Lower lobe of right lung (tissue), 2 donors: Measurements from ENCODE around the gene CACNG6. TPM values are rescaled to one million over a fixed set of nuclear protein-coding genes. Genes with fewer than 3 reads are reported as not detected.
A peak's percentile ranks its signal among the peaks of the same experiment; 100 is the strongest.

Source experiments
- ATAC-seq, 2 donors: fragments of 200-7000 bp; cut with Tn5 transposase; one replicate each; pipeline ENCODE4 v1.9.1; 2020 to 2022; ENCODE audit warnings: mild to moderate bottlenecking in 2 of 2, moderate library complexity in 2 of 2
- DNase-seq: peaks from one replicate; pipeline ENCODE4 v3.0.0-alpha.2; 2020
- H3K27ac ChIP-seq: fragments of 200-600 bp; one replicate; pipeline ENCODE4 v1.8.0; 2022
- H3K27me3 ChIP-seq: fragments of 200-600 bp; one replicate; pipeline ENCODE4 v1.8.0; 2022; ENCODE audit warnings: low read depth
- H3K36me3 ChIP-seq: fragments of 200-600 bp; one replicate; pipeline ENCODE4 v1.8.0; 2022; ENCODE audit warnings: mild to moderate bottlenecking
- H3K4me1 ChIP-seq: fragments of 200-600 bp; one replicate; pipeline ENCODE4 v1.8.0; 2022
- H3K4me3 ChIP-seq: fragments of 200-600 bp; one replicate; pipeline ENCODE4 v1.8.0; 2022; ENCODE audit warnings: mild to moderate bottlenecking
- H3K9me3 ChIP-seq: fragments of 200-600 bp; one replicate; pipeline ENCODE4 v1.8.0; 2022
- CTCF ChIP-seq: fragments of 200-600 bp; IDR thresholded peaks from one replicate; pipeline ENCODE4 v1.8.0; 2022; ENCODE audit warnings: antibody characterized with exemption, mild to moderate bottlenecking
- intact Hi-C: fragments of 100-400 bp; cut with DNase I; formaldehyde crosslinking; loops from one replicate; pipeline ENCODE4 v1.11.0; 2022
- total RNA-seq: library from RNA; stranded (reverse); fragmentation: NEBNext Ultra II Directional; extraction: Animal tissue kit (Norgen Biotek cat#: 25700); gene quantifications from one replicate; pipeline ENCODE4 v1.2.1, GENCODE V29; 2021
- donor health status: DM: no; HTN: yes; CAD: no; lungs with severe emphysema.

The CACNG6 gene
- total RNA-seq, 1 donor from 2014 or later: 2.2 TPM

GRCh38 chr19:53961523-53962356, 29.7 kb upstream of the CACNG6 start:
- Histone ChIP-seq H3K4me1 (no peaks in the 10 kb centered on the region), H3K27me3 (peaks cover 71% of the 10 kb centered on the region), H3K27ac (no peak overlapping the region), H3K36me3 (no peaks in the 10 kb centered on the region), H3K4me3 (no peak overlapping the region), H3K9me3 (no peaks in the 10 kb centered on the region)
- intact Hi-C loops: no loop called here
- DNase-seq (no peak), ATAC-seq (no peak)
- TF ChIP-seq CTCF: no peak

- ATAC-seq: no peak
- Histone ChIP-seq H3K4me1 (no peaks in the 10 kb centered on the region), H3K4me3 (no peak within 1 kb of the TSS), H3K36me3 (no peaks in the 10 kb centered on the region), H3K9me3 (no peaks in the 10 kb centered on the region), H3K27ac (no peak within 1 kb of the TSS), H3K27me3 (peaks cover 61% of the 10 kb centered on the region)
- no peak for TF ChIP-seq CTCF
- no peak for DNase-seq
- intact Hi-C loops: no loop called here
Observed at GRCh38 chr19:53962887-53963431, 28.5 kb upstream of the CACNG6 start, which contains the start of gene CACNG8. CACNG8 (plus strand) TSS chr19:53962937.

GRCh38 chr19:53965091-53965490, 26.3 kb upstream of the CACNG6 start:
- H3K9me3 ChIP-seq: no peaks in the 10 kb centered on the region
- H3K4me3 ChIP-seq: peak overlapping the region; percentile 14
- H3K27ac ChIP-seq: no peak overlapping the region
- DNase-seq (no peak), ATAC-seq (no peak)
- no peaks in the 10 kb centered on the region for H3K4me1 ChIP-seq
- intact Hi-C loops: no loop called here
- no peaks in the 10 kb centered on the region for H3K36me3 ChIP-seq
- no peak for TF ChIP-seq CTCF
- peaks cover 46% of the 10 kb centered on the region for H3K27me3 ChIP-seq

- no peak for TF ChIP-seq CTCF
- intact Hi-C loops: no loop called here
- H3K27me3 ChIP-seq: peaks cover 32% of the 10 kb centered on the region
Observed at GRCh38 chr19:53966931-53967330, 24.5 kb upstream of the CACNG6 start.

GRCh38 chr19:53969366-53969765, 22.1 kb upstream of the CACNG6 start:
- Histone ChIP-seq H3K36me3 (no peaks in the 10 kb centered on the region), H3K27ac (no peak overlapping the region), H3K9me3 (no peaks in the 10 kb centered on the region), H3K4me1 (no peaks in the 10 kb centered on the region), H3K4me3 (no peak overlapping the region), H3K27me3 (peaks cover 24% of the 10 kb centered on the region)
- intact Hi-C loops: no loop called here
- no peak for TF ChIP-seq CTCF
- ATAC-seq (no peak), DNase-seq (no peak)

More at GRCh38 chr19:53966931-53967330, 24.5 kb upstream of the CACNG6 start:
- Histone ChIP-seq H3K4me3 (no peak overlapping the region), H3K36me3 (no peaks in the 10 kb centered on the region), H3K27ac (no peak overlapping the region), H3K4me1 (no peaks in the 10 kb centered on the region), H3K9me3 (no peaks in the 10 kb centered on the region)
- ATAC-seq (no peak), DNase-seq (no peak)
